GM18867 (cell line): Measurements from ENCODE around the gene CCDC198.
A peak's percentile ranks its signal among the peaks of the same experiment; 100 is the strongest.

ENCODE experiments used
- ATAC-seq: cut with Tn5 transposase; IDR thresholded peaks from one replicate; pipeline ENCODE4 v1.9.1; 2021; ENCODE audit warnings: mild to moderate bottlenecking, moderate library complexity; ENCODE audit not compliant: unreplicated experiment

The CCDC198 gene

GRCh38 chr14:57464008-57464730, 29.5 kb downstream of the CCDC198 start:
- peak; percentile 77 for ATAC-seq

DNA sequence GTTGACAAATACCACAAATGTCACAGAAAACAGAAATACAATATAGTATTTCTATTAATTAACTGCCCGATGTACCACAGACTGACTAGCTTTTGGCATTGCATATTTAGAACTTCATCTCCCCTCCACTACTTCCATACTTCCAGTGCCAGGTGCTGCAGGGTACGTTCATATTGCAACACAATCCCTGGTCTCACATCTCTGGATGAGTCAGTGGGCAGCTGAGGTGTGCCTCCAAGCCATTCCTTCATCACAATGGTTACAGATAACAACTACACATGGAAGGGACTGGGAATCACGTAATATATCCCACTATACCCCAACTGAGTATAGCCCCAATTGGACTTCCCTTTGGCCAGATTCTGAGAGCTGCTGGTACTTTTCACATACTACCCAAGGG, 31.1 kb downstream of the CCDC198 start:
- no peak for ATAC-seq

- no peak for ATAC-seq
Measured at GRCh38 chr14:57461777-57462320, 31.8 kb downstream of the CCDC198 start.

- no peak for ATAC-seq
Measured at GRCh38 chr14:57435923-57436322, 57.7 kb downstream of the CCDC198 start.

DNA sequence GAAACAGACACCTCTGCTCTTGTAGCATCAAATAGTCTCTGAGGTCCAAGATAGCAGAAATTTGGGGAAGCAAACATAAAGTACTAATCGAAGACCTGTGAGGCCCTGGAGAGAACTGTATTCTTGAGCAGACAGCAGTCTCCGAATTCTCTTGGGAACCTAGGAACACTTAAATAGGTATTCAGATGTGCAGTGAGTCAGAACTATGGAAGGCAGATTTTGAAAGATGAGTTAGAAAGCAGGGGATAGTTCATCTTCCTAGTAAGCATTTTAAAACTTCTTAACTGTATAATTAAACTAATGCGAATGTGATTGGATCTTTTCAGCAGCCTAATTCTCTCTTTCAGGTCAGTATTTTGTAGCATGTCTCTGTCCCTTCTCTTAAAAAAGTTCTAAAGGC, 72.7 kb downstream of the CCDC198 start:
- no peak for ATAC-seq

- no peak for ATAC-seq
Measured at GRCh38 chr14:57420033-57420432, 73.6 kb downstream of the CCDC198 start.
